Panc1 (cell line): ENCODE results near the gene TTC9B. TPM values are rescaled to one million over a fixed set of nuclear protein-coding genes. Genes with fewer than 3 reads are reported as not detected.
A peak's percentile ranks its signal among the peaks of the same experiment; 100 is the strongest.

Experiments used
- ATAC-seq: fragments of 200-7000 bp; cut with Tn5 transposase; 2 replicates; pipeline ENCODE4 v1.9.1; 2020; ENCODE audit warnings: mild to moderate bottlenecking, moderate library complexity
- BruUV-seq: library from RNA; stranded (reverse); fragments of 400-500 nt; replicated peaks from 2 replicates; lab custom pipeline; 2021; lab: Mats Ljungman, UMichigan
- CTCF ChIA-PET: fragments of 300-600 bp; sonication (Branson Sonifier 250); formaldehyde crosslinking; loops from one replicate; lab custom pipeline; 2022; ENCODE audit warnings: antibody characterized with exemption; lab: Charles Lee
- POLR2A ChIA-PET: fragments of 300-600 bp; sonication (Branson Sonifier 250); formaldehyde crosslinking; loops from one replicate; lab custom pipeline; 2022; ENCODE audit warnings: antibody characterized with exemption; lab: Charles Lee
- DNase-seq: peaks from one replicate; pipeline ENCODE4 v3.0.0-alpha.2; 2010; ENCODE audit warnings: low read depth, low spot score
- H3K27ac ChIP-seq: 2 replicates; pipeline ENCODE4 v1.5.1; 2011; ENCODE audit warnings: mild to moderate bottlenecking, low read length, inconsistent platforms
- H3K27me3 ChIP-seq: fragments of 200-500 bp; sonication (Bioruptor generic); 2 replicates; pipeline ENCODE4 v1.6.0; 2014; ENCODE audit warnings: low read length, inconsistent platforms; ENCODE audit not compliant: control insufficient read depth, insufficient read depth
- H3K36me3 ChIP-seq: fragments of 200-500 bp; sonication (Bioruptor generic); 2 replicates; pipeline ENCODE4 v1.5.1; 2014; ENCODE audit warnings: inconsistent platforms, mild to moderate bottlenecking, low read length, moderate library complexity; ENCODE audit not compliant: control insufficient read depth, insufficient read depth
- H3K4me1 ChIP-seq: 2 replicates; pipeline ENCODE4 v1.5.1; 2011; ENCODE audit warnings: inconsistent platforms, mild to moderate bottlenecking, low read length, moderate library complexity; ENCODE audit not compliant: control insufficient read depth, insufficient read depth
- H3K4me3 ChIP-seq, 2 experiments: 2 replicates each; pipeline ENCODE4 v1.5.1; 2011 to 2012; ENCODE audit warnings: low read depth in 2 of 2, low read length in 2 of 2, mild to moderate bottlenecking in 2 of 2, inconsistent platforms in 1 of 2, moderate library complexity in 1 of 2
- H3K9me3 ChIP-seq: fragments of 200-500 bp; sonication (Bioruptor generic); 2 replicates; pipeline ENCODE4 v1.5.1; 2014; ENCODE audit warnings: low read depth, mild to moderate bottlenecking, inconsistent platforms, low read length, moderate library complexity; ENCODE audit not compliant: control insufficient read depth, insufficient read depth
- POLR2AphosphoS5 ChIP-seq: IDR thresholded peaks from 2 replicates; pipeline ENCODE4 v1.6.1; 2012; ENCODE audit warnings: mild to moderate bottlenecking, low read depth, low read length, moderate library complexity
- SIN3A ChIP-seq: IDR thresholded peaks from 2 replicates; pipeline ENCODE4 v1.6.1; 2012; ENCODE audit warnings: low read depth, mild to moderate bottlenecking, low read length, moderate library complexity, borderline replicate concordance; ENCODE audit not compliant: insufficient read depth
- TCF7L2 ChIP-seq: IDR thresholded peaks from 2 replicates; pipeline ENCODE4 v1.6.1; 2011; ENCODE audit warnings: mild to moderate bottlenecking, low read depth, low read length, inconsistent platforms
- in situ Hi-C: cut with HindIII; loops from 2 replicates; pipeline ENCODE4 v1.10.0; 2016; ENCODE audit warnings: low sequenced_read_pairs, low pct_unique_long_range_greater_than_20kb
- intact Hi-C: fragments of 100-400 bp; cut with micrococcal nuclease; formaldehyde crosslinking; loops from one replicate; pipeline ENCODE4 v1.10.0; 2022; ENCODE audit not compliant: unreplicated experiment
- total RNA-seq: library from RNA; stranded (reverse); gene quantifications from one replicate; pipeline ENCODE4 v1.2.1, GENCODE V29; 2021; ENCODE audit not compliant: unreplicated experiment
- TF ChIP-seq, protein P1 (sequence below), 2 experiments: IDR thresholded peaks; 2 replicates each; pipeline ENCODE4 v1.6.1; 2011 to 2012; ENCODE audit warnings: low read depth in 2 of 2, control low read depth in 1 of 2, low read length in 1 of 2, mild to moderate bottlenecking in 1 of 2, moderate library complexity in 1 of 2; ENCODE audit not compliant: insufficient read depth in 1 of 2
- TF ChIP-seq, protein P2 (sequence below): fragments of 450-650 bp; IDR thresholded peaks from 2 replicates; pipeline ENCODE4 v1.5.1; 2017; ENCODE audit warnings: mild to moderate bottlenecking

Gene TTC9B
- total RNA-seq, 1 experiment from 2014 or later: 2.3 TPM

DNA sequence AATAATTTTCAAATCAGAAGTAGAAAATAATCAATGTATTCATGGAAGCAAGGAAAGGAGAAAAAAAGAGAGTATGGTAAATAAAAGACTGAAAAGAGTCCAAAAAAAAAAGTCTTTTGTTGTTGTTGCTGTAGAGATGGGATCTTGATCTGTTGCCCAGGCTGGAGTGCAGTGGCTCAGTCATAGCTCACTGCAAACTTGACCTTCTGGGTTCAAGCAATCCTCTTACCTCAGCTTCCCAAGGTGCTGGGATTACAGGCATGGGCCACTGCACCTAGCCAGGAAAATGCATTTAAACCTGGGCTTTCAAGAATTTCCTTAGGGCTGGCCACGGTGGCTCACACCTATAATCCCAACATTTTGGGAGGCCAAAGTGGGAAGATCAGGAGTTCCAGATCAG is 33.9 kb downstream of the TTC9B start:
- Histone ChIP-seq H3K9me3 (no peaks in the 10 kb centered on the region), H3K4me1 (no peaks in the 10 kb centered on the region), H3K27me3 (peaks cover 17% of the 10 kb centered on the region), H3K36me3 (no peaks in the 10 kb centered on the region), H3K4me3 (no peak overlapping the region), H3K27ac (no peak overlapping the region)
- TF ChIP-seq, protein P1, sequence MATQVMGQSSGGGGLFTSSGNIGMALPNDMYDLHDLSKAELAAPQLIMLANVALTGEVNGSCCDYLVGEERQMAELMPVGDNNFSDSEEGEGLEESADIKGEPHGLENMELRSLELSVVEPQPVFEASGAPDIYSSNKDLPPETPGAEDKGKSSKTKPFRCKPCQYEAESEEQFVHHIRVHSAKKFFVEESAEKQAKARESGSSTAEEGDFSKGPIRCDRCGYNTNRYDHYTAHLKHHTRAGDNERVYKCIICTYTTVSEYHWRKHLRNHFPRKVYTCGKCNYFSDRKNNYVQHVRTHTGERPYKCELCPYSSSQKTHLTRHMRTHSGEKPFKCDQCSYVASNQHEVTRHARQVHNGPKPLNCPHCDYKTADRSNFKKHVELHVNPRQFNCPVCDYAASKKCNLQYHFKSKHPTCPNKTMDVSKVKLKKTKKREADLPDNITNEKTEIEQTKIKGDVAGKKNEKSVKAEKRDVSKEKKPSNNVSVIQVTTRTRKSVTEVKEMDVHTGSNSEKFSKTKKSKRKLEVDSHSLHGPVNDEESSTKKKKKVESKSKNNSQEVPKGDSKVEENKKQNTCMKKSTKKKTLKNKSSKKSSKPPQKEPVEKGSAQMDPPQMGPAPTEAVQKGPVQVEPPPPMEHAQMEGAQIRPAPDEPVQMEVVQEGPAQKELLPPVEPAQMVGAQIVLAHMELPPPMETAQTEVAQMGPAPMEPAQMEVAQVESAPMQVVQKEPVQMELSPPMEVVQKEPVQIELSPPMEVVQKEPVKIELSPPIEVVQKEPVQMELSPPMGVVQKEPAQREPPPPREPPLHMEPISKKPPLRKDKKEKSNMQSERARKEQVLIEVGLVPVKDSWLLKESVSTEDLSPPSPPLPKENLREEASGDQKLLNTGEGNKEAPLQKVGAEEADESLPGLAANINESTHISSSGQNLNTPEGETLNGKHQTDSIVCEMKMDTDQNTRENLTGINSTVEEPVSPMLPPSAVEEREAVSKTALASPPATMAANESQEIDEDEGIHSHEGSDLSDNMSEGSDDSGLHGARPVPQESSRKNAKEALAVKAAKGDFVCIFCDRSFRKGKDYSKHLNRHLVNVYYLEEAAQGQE (IDR thresholded peaks at IDR 0.05; ENCODE audit: insufficient read depth in 1 of 2, low read depth in 2 of 2, low read length in 1 of 2): no peak
- TF ChIP-seq, protein P2, sequence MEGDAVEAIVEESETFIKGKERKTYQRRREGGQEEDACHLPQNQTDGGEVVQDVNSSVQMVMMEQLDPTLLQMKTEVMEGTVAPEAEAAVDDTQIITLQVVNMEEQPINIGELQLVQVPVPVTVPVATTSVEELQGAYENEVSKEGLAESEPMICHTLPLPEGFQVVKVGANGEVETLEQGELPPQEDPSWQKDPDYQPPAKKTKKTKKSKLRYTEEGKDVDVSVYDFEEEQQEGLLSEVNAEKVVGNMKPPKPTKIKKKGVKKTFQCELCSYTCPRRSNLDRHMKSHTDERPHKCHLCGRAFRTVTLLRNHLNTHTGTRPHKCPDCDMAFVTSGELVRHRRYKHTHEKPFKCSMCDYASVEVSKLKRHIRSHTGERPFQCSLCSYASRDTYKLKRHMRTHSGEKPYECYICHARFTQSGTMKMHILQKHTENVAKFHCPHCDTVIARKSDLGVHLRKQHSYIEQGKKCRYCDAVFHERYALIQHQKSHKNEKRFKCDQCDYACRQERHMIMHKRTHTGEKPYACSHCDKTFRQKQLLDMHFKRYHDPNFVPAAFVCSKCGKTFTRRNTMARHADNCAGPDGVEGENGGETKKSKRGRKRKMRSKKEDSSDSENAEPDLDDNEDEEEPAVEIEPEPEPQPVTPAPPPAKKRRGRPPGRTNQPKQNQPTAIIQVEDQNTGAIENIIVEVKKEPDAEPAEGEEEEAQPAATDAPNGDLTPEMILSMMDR: no peak
- TF ChIP-seq POLR2AphosphoS5 (no peak), TCF7L2 (no peak), SIN3A (no peak)
- POLR2A ChIA-PET: interaction anchor here (0.6 to 1.6 kb wide), 5 partner anchors 9 to 215 kb away, joined by 3 to 6 read pairs (median 3); no protein-coding TSS in a partner anchor
- ATAC-seq (no peak), DNase-seq (no peak)
- CTCF ChIA-PET: interaction anchor here (0.6 to 2.1 kb wide), 9 partner anchors 12 to 1320 kb away, joined by 3 to 10 read pairs (median 4); no protein-coding TSS in a partner anchor
- intact Hi-C loops (no loop called here), in situ Hi-C loops (no loop called here)
- BruUV-seq: no TSS peak

DNA sequence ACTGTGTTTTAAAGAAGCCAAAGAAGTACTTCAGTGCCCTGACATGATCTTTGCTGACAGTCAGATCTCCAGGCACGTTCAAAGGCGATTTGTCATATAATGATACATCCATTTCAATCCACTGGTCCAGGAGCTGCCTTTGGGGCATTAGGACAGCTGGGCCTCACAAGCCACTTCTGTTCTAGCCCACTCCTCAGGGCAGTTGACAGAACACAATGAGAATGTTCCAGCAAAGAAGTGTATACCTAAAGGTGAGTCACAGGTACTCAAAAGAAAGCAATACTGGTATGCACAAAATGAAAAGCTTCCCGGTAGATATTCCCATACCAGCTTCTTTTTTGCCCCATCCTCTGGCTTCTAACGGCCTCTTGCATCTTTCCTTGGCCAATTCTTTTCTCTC is 39.4 kb downstream of the TTC9B start:
- no TSS peak for BruUV-seq
- intact Hi-C loops: no loop called here
- no peak for DNase-seq
- TF ChIP-seq, protein P1 (IDR thresholded peaks at IDR 0.05; ENCODE audit: insufficient read depth in 1 of 2, low read depth in 2 of 2, low read length in 1 of 2): no peak
- TF ChIP-seq SIN3A (no peak), POLR2AphosphoS5 (no peak), TCF7L2 (no peak)
- TF ChIP-seq, protein P2: no peak
- ChIA-PET CTCF (interaction anchor here (0.5 to 8.1 kb wide), 13 partner anchors 9 to 705 kb away, joined by 3 to 113 read pairs (median 6); partner anchors contain the start of gene TTC9B), POLR2A (interaction anchor here (0.6 to 2.6 kb wide), 12 partner anchors 9 to 183 kb away, joined by 3 to 11 read pairs (median 7); no protein-coding TSS in a partner anchor)
- in situ Hi-C loops: no loop called here
- H3K27ac ChIP-seq: no peak overlapping the region
- peaks cover 7% of the 10 kb centered on the region; the same call in 1 of the 2 replicates for H3K9me3 ChIP-seq
- H3K4me3 ChIP-seq: no peak overlapping the region
- peaks cover 13% of the 10 kb centered on the region for H3K27me3 ChIP-seq
- ATAC-seq: peak; percentile 9
- H3K36me3 ChIP-seq: no peaks in the 10 kb centered on the region
- no peaks in the 10 kb centered on the region for H3K4me1 ChIP-seq
